OCI-LY3 (cell line): ENCODE results near the gene ZFC3H1.

ENCODE experiments used
- EZH2phosphoT487 ChIP-seq: fragments of 200-600 bp; shearing (Covaris generic); IDR thresholded peaks from 2 replicates; pipeline ENCODE4 v1.6.1; 2018; ENCODE audit warnings: antibody characterized with exemption, mixed run types, low read depth
- TF ChIP-seq, protein P1 (sequence below): fragments of 200-600, 300-600 bp; sonication (generic); IDR thresholded peaks from 2 replicates; pipeline ENCODE4 v1.5.1; 2014; ENCODE audit warnings: antibody characterized with exemption, low read length, low read depth

GRCh38 chr12:71693126-71693525 is 29.5 kb upstream of the ZFC3H1 start:
- TF ChIP-seq, protein P1, sequence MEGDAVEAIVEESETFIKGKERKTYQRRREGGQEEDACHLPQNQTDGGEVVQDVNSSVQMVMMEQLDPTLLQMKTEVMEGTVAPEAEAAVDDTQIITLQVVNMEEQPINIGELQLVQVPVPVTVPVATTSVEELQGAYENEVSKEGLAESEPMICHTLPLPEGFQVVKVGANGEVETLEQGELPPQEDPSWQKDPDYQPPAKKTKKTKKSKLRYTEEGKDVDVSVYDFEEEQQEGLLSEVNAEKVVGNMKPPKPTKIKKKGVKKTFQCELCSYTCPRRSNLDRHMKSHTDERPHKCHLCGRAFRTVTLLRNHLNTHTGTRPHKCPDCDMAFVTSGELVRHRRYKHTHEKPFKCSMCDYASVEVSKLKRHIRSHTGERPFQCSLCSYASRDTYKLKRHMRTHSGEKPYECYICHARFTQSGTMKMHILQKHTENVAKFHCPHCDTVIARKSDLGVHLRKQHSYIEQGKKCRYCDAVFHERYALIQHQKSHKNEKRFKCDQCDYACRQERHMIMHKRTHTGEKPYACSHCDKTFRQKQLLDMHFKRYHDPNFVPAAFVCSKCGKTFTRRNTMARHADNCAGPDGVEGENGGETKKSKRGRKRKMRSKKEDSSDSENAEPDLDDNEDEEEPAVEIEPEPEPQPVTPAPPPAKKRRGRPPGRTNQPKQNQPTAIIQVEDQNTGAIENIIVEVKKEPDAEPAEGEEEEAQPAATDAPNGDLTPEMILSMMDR, result no peak
- TF ChIP-seq EZH2phosphoT487, result no peak
